A172 (cell line): ENCODE results near the gene CLEC1B. TPM values are rescaled to one million over a fixed set of nuclear protein-coding genes. Genes with fewer than 3 reads are reported as not detected.
"Not testable (repeated sequence)": the region's sequence is repeated elsewhere in the genome, so short reads cannot be mapped to it uniquely, and the experiment has no call there.

Experiments
- DNase-seq: peaks from one replicate; pipeline ENCODE4 v3.0.0-alpha.2; 2015; ENCODE audit warnings: low spot score
- total RNA-seq: library from RNA; depleted of rRNA; stranded (reverse); fragments of >200 nt; shearing (Covaris generic); gene quantifications from 2 replicates; pipeline ENCODE4 v1.2.3, GENCODE V29; 2014; rRNA removed

CLEC1B gene
- not detected in 2 replicates for total RNA-seq

DNA sequence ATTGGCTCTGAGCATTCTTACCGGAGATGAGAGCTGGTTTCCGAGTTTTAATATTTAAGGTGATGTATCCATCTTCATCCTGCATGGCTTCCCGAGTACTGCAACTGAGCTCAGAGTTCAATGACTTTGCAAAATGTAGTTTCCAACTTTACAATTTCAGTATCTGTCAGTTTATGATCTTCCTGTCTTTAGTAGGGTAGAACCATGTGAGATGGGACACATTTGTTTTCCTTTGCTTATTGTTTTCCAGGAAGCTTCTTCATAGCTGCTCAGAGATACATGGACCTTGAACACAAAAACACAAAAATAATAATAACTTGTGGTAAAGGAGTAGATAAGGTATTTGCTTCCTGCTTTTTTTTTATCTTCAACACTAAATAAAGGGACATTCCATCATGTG is at the start of gene CLEC1B:
Gene CLEC1B (minus strand): TSS at position 106 of the 400 bp plus-strand sequence. CDS start 21 bp downstream, at position 85.
- DNase-seq, result no peak

DNA sequence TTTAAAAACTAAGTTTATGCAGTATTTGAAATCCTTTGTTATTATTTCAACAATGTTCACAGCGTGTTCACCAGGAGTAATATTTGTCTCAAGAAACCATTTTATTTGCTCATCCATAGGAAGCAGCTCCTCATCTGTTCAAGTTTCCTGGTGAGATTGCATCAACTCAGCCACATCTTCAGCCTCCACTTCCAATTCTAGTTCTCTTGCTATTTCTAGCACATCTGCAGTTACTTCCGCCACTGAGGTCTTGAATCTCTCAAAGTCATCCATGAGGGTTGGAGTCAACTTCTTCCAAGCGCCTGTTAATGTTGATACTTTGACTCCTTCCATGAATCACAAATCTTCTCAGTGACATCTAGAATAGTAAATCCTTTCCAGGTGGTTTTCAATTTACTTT is 49.6 kb upstream of the CLEC1B start:
- DNase-seq, result no peak

DNA sequence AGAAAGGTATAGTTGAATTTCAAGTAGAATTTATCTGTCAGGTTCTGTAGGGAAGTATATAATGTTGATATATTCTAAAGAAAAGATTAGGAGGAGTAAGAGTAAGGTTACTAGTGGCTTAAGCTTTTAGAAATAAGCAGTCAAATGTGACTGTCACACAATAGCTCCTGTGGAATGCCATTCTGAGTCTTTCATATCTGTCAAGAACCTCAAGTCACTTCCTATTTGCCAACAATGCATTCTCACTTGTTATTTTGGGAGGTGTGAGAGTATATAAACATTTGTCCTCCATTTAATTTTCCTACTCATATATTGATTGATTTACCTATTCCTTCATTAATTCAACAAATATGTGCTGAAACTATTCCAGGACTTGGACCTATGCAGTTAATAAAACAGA is 43.2 kb upstream of the CLEC1B start:
- no peak for DNase-seq

DNA sequence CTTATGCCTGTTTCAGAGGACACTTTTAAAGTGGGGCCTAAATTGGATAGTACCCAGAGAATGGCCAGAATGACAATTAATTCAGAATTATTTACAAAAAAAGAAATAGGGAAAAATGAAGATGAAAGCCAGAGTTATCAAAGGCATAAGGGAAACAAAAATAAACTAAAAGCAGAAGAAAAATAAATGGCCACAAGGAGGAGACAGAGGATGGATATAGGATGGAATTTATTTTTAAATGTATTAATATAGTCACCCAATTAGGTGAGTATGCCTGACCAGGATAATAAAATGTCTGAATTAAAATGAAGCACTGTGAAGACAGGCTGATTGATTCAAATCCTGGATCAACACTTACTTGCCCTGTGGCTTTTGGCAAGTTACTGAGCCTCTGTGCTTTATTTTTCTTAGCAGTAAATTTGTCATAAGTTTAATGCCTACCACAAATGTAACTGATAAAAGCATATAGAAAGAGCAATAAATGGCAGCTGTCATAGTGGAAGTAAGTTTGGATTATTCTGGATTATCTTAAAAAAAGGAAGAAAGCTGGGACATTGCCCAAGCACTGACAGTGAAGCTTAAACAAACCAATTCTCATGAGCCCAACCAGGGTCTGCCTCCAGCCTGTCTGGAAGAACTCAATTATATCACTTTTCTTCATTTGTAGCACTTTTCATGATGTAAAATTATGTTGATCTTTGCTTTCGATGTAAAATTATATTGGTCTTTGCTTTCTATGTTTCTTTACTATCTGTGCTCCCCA is 35.0 kb upstream of the CLEC1B start:
- peak; percentile 3 for DNase-seq

DNA sequence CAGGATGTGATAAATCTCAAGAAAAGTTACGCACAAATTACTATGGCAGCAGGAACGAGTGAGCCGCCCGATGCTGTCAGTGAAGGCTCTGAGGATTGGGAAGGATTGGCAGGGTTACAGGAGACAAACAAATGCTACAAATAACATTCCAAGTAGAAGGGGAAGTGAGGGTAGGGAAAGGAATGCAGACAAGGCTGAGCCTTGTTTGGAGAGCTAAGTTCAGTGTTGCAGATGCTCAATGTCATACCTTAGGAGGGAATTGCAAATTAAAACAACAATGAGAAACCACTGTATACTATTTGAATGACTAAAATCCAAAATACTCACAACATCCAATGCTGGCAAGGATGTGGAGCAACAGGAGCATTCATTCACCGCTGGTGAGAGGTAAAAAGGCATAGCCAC is 32.9 kb upstream of the CLEC1B start:
- DNase-seq, result peak; percentile 85

DNA sequence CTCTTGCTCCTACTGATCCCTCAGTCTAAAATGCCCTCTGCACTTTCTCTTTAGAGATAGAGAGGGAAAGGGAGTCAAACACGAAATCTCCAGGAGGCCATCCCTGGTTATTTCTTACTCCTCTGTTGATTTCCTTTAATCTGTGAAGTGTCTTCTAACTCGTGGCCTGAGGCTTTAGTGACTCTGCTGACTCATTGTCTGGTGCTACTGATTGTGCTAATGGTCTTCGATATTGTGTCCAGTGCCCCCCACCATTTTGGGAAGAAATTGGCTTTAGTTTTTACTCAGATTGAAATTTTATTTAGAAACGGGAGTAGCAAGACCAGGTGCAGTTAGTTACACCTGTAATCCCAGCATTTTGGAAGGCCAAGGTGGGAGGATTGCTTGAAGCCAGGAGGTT is 32.4 kb upstream of the CLEC1B start:
- DNase-seq, result peak; percentile 60

DNA sequence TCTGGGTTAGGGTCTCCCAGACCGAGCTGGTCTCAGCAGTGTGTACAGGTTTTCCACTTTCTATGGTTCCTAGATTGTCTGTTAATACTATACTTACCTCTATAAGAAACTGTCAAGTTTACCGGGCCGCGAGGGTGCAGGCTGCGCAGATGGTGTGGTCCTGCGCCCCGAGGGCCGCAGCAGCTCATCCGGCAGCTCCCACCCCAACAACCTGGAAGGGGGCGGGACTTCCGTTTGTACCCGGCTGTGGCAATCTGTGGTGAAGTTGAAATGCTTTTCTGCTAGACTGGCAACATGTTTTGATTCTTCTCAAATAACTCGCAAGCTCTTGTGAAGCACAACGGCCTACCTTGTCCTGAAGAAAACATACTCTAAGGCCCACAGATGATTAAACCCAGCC is 31.5 kb upstream of the CLEC1B start, which contains the start of gene CLEC9A:
Gene CLEC9A (plus strand): TSS at position 237 of the 400 bp plus-strand sequence. CDS start 22,006 bp downstream, outside the sequence.
- no peak for DNase-seq

DNA sequence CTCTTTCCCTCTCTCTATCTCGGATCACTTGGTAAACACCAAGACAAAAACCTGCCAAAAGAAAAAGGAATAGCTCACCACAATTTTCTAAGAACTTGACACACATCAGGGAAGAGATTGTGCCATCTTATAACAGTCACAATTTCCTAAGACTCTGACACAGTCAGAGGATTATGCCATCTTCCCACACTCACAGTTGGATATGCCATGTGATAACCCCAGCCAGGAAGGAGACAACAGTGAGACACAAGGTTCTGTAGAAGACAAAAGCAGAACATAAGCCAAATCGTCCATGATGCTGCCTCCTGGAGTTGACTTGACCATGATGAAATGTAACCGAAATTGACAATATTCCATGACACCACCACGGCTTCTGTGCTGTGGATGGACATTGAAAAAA is 28.8 kb upstream of the CLEC1B start:
- DNase-seq, result peak; percentile 40

DNA sequence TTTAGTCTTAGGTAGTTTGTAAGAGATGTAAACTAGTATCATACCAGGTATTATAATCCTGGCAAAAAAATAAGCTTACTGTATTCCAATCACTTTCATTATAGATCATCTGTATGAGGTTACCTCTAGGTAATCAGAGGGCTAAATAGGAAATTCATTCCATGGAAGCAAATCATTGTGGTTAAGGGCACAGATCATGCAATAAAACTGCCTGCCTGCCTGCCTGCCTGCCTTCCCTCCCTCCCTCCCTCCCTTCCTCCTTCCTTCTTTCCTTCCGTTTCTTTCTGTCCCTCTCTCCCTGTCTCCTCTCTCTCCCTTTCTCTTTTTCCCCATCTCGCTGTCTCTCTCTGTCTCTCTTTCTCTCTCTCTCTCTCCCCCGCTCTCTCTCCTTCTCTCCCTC is 28.4 kb upstream of the CLEC1B start:
- DNase-seq, result peak; percentile 26

DNA sequence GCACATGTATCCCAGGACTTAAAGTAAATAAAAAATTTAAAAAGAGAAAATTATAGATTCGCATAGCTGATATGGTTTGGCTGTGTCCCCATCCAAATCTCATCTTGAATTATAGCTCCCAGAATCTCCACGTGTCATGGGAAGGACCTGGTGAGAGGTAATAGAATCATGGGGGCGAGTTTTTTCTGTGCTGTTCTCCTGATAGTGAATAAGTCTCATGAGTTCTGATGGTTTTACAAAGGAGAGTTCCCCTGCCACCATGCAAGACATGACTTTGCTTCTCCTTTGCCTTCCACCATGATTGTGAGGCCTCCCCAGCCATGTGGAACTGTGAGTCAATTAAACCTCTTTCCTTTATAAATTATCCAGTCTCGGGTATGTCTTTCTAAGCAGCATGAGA is 27.7 kb upstream of the CLEC1B start:
- DNase-seq, result not testable (repeated sequence)

DNA sequence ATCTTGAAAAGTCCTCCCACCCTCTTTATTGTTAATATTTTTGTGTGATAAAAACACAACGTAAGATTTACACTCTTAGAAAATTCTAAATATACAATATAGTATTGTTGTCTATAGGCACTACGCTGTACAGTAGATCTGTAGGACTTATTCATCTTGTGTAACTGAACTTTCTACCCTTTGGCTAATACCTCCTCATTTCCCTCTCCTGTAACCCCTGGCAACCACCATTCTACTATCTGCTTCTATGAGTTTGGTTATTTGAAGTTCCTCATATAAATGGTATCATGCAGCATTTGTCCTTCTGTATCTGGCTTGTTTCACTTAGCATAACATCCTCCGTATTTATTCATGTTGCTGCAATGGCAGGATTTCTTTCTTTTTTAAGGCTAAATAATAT is 26.3 kb upstream of the CLEC1B start:
- no peak for DNase-seq

DNA sequence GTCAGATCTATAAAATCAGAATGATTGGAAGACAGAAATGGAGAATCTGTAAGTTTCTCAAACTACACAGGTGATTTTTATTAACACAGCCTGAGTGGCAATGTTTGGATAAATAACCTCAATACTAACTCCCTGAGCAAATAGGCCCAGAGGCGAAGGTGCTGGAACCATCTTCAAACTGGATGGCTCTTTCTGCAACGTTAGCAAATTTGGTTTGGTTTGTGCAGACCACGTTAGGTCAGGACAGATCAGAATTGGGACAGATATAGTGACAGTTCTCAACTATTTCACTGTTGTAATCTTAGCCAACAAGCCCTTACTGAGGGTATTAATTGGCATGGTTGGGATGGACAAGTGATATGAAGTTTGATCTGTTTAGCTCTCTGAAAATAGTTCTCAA is 22.4 kb upstream of the CLEC1B start:
- no peak for DNase-seq

DNA sequence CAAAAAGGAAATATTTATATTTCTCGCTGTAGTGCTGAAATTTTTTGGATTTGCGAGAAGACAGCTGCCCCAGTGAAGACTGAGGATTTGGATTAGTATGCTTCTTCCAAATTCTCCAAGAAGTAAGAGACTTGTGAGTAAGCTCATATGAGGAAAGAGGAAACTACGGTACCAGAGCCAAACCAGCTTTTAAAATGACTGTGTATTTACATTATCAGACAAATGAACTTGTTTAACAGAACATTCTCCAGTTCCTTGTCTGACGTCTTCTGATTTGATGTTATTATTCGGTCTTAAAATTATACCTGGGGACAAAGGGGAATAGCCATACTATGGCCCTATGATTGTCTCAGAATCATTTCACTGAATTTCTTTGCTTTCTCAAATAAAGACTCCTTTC is 19.5 kb upstream of the CLEC1B start:
- DNase-seq, result no peak

DNA sequence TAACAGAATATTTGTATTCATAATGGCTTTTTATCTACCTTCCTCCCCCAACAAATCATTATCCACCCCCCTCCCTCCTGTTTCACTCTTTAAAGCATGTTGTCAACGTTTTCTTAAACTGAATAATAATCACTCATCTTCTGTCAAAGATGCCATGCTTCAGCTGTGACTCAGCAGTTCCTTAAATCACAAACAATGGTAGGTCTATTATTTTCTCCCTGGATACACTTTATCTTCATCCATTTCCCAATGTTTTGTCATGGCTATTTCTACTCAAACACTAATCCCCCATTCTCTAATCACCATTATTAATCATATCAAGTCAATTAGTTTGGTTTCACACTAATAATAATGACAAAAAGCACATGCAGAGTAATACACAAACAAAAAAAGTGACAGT is 18.0 kb upstream of the CLEC1B start:
- no peak for DNase-seq

DNA sequence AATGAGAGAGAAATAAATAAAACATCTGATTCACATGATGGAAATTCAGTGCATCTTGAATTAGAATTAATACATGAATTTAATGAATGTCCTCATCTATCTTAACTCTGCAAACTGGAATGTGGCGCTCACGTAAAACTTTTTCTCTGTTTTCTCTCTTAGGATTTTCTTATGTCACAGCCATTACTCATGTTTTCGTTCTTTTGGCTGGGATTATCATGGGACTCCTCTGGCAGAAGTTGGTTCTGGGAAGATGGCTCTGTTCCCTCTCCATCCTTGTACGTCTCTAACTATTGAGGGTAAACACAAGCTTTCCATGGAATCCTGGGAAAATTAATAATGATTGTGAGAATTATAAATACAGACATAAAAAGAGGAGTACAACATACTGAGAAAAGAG is 16.5 kb upstream of the CLEC1B start:
- DNase-seq, result no peak

DNA sequence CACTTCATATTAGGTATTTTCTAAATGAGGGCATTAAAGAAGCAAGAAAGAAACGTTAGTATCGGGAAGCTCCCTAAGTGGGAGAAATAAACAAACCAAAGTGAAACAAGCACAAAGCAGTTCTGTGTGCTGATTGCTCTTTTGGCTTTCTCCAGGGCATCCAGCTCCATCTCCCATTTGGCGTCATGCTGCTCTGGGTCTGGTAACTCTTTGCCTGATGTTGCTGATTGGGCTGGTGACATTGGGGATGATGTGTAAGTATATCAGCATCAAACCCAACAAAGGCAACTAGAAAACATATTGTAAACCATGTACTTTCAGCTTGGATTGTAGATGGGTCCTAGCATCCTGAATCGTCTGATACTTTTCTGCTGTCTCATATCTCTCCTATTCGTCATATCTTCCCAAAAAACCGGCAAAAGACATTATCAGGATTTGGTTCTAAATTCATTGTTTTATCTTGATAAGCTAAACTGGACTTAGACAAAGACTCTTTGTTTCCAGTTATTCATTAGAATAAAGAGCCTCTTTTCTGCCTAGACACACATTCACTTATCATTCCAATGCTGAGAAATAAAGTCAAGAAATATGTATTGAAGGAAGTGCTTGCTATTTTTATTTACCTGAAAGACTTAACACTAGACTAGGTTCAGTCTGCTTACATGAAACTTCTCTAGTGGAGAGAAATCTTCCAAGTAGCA is 13.9 kb upstream of the CLEC1B start:
- no peak for DNase-seq

DNA sequence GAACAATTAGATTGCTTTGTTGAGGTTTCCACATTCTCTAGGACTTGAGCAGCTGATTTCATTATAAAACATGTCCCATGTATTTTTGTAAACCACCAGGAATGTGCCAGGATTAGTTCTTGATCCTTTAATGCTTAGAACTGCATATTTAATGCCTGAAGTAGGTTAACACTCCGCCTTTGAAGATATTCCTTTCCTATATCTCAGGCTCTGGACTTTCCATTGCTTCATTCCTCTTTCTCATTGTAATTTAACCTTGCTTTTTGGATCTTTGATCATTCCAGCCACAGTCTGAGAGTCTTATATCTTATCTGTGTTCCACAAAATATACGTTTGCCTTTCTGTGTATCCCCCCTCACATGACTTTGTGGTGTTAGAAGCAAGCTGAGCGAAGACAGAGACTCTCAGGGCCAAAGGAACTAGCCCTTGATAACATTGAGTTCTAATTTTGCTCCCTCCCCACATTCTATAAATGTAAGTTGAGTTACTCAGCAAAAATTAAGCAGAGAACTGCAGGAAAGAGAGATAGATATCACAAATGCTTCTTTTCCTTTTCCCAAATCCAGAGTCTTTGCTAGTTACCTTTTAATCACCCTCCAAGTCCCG is 2.4 kb upstream of the CLEC1B start:
- DNase-seq, result no peak

DNA sequence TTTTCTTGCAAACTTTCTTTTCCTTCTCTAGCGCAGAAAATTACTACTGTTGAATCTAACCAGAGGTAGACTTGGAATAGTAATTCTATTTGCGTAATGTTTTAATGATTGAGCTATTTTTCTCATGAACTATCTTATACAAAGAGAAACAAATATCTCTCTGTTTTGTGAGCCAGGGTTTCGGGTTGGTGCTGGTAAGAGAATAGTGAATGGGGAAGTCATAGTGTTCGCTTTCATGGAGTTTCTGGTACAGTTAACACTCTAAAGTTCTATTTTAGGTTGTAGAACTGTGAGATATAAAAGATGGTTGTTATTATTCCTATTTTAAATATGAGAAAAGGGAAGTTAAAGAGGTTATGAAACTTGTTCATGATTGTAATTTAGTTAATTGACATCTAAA is 6.6 kb downstream of the CLEC1B start:
- DNase-seq, result no peak

DNA sequence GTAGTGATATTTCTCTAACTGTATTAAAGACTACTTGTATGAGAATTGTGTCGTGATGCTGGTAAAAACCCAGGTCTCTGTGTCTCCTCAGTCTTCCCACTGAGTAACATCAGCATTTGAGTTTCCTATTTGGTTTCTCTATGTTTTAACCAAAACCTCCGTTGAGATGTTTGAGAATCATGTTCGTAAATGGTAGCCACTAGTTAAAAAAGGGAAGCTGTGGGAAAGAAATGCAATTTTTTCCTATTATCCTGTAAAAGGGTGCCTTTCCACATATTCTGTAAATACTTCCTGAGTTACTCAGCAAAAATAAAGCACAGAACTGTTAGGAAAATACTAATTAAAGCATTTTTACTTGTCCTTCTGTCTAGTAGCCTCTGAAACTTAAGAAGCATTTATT is 7.0 kb downstream of the CLEC1B start:
- no peak for DNase-seq

DNA sequence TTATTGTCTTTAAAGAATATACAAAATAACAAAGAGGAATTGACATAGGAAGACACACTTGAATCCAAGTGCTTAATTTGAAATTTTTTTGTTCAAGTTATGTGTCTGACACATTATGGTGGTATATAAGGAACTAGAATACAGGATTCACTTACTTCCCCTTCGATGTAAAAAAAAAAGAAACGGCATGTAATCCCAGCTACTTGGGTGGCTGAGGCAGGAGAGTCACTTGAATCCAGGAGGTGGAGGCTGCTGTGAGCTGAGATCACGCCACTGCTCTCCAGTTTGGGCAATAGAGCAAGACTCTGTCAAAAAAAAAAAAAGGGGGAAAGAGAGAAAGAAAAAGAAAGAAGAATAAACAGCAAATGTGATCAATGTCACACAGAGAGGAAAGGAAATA is 18.8 kb downstream of the CLEC1B start:
- no peak for DNase-seq

DNA sequence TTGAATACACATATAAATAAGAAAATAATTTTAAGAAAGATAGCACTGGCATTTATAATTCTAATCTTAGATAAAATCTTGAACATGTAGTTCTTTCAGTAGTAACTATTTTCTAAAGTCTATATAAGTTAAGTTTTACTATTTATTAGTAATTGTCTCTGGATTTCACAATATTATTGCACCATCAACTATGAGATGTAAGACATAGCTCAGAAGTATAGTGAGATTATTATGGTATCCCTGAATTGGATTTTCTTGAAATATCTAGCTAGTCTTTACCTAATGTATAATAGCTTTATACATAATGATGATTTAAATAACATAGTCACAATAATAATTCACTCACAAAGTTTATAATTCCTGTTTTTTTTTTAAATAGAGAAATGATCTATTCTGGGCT is 21.0 kb downstream of the CLEC1B start:
- DNase-seq, result no peak

DNA sequence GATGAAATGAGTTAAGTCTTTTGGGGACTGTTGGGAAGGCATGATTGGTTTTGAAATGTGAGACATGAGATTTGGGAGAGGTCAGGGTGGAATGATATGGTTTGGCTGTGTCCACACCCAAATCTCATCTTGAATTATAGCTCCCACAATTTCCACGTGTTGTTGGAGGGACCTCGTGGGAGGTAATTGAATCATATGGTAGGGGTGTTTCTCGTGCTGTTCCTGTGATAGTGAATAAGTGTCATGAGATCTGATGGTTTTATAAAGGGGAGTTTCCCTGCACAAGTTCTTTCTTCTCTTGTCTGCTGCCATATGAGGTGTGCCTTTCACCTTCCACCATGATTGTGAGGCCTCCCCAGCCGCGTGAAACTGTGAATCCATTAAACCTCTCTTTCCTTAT is 22.3 kb downstream of the CLEC1B start:
- not testable (repeated sequence) for DNase-seq

DNA sequence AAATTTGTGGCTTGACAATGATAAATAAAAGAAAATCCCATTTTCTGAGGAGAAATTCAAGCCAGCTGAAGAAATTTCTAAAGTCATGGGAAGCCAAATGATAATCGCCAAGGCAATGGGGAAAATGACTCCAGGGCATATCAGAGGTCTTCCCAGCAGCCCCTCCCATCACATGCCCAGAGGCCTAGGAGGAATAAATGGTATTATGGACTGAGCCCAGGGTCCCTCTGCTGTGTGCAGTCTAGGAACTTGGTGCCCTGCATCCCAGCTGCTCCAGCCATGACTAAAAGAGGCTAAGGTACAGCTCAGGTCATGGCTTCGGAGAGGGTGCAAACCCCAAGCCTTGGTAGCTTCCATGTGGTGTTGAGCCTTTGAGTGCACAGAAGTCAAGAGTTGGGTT is 23.3 kb downstream of the CLEC1B start:
- DNase-seq, result no peak
